ENCODE results near the gene SMPD4.
"Not testable (repeated sequence)": the region's sequence is repeated elsewhere in the genome, so short reads cannot be mapped to it uniquely, and the experiment has no call there.

- TF ChIP-seq RFX5 (IDR thresholded peaks at IDR 0.05; ENCODE audit: low read depth, low read length); NFE2L2 (IDR thresholded peaks at IDR 0.05; ENCODE audit: low read depth, low read length); CTCF (conservative IDR thresholded peaks at IDR 0.05; ENCODE audit: low read depth, low read length); SMC3 (IDR thresholded peaks at IDR 0.05; ENCODE audit: low read depth, low read length); FOS (IDR thresholded peaks at IDR 0.05; ENCODE audit: low read depth, low read length): not testable (repeated sequence)
These were observed 14.7 kb upstream of the SMPD4 start for GRCh38 chr2:130196052-130196451.

Measured in IMR-90 (cell line).